HG02970 (cell line): ENCODE results near the gene RNF115.

Experiments
- ATAC-seq: cut with Tn5 transposase; IDR thresholded peaks from one replicate; pipeline ENCODE4 v1.9.1; 2021; ENCODE audit warnings: mild to moderate bottlenecking, moderate library complexity, moderate number of reproducible peaks; ENCODE audit not compliant: unreplicated experiment, low FRiP score

Gene RNF115

GRCh38 chr1:145707183-145707867, 116.6 kb downstream of the RNF115 start, which contains the start of gene PDZK1:
TSS of gene PDZK1 (minus strand) at chr1:145707368. CDS start at chr1:145688021, 19,347 bp downstream.
- ATAC-seq = no peak

DNA sequence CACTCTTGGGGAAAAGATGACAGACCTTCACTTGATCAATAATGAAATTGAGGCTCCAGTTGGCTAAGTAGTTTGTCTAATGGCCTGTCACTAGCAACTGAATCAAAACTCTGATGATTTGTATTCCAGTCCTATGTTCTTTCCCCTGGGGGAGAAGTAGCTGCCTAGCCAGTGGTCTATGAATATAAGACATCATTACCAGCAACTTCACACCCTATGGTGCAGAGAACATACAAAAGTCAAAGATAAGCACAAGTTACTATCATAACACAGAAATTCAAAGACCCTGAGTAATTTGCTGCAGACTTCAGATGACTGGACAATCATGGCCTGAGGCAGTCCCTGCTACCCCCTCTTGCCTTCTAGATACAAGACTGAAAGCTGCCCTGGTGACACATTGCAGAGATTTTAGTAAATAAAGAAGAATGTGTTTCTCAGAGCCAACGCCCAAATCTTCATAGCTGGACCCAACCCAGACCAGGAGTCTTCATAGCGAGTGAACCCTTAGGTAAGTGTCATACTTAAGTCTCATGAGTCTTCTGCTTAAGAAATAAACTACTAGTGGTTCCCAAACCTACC, 117.7 kb downstream of the RNF115 start:
- no peak for ATAC-seq

DNA sequence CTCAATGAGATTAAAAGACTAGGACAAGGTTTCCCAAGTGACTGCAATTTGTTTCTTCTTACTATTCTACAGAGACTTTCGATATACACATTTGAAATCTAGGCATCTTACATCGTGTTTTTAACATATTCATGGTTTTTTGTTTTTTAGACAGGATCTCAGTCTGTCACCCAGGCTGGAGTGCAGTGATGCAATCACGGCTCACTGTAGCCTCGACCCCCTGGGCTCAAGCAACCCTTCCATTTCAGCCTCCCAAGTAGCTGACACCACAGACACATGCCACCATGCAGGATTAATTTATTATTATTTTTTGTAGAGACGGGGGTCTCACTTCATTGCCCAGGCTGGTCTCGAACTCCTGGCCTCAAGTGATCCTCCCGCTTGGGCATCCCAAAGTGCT, 118.3 kb downstream of the RNF115 start:
- ATAC-seq = no peak

GRCh38 chr1:145702826-145703225, 121.1 kb downstream of the RNF115 start:
- ATAC-seq = no peak

DNA sequence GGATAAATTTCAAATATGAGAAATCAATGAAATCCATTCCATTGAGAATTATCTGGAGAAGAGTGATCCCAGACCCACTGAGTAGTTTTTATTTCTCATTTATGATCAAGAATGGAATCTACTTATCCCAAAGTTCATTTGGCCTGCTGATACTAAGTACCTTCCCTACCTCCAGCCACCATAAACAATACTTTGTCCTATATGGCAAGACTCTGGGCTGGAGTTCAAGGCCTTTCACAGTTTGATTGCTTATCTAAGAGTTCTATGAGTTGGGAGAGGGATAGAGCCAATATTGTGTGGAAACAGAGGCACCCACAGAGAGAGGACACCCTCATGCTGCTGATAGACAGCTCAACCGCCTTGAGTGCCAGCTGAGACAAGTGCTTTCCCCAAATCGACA, 121.8 kb downstream of the RNF115 start:
- ATAC-seq = no peak

DNA sequence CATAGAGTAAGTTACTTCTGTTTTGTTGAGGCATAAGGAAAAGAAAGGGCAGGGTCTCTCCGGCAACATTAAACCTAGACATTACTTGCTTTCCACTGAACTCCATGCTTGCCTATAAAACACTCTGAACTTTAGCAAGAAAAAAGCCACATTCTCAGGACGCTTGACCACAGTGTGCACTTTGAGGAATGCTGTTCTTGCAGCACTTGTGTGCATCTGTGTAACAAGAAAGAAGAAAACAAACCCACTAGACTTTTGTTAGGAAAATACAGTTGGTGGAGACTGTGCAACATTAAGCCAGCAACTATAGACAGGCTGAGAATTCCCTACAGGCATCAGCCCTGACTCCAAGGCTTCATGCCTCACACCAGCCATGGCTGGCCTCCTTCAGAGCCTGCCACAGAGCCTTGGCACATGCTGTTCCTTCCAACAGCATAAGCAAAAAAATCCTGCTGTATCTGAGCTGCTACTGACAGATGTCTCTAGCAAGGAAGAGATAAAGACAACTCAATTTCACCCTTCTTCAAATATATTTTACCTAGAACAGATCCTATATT, 122.5 kb downstream of the RNF115 start:
- no peak for ATAC-seq

DNA sequence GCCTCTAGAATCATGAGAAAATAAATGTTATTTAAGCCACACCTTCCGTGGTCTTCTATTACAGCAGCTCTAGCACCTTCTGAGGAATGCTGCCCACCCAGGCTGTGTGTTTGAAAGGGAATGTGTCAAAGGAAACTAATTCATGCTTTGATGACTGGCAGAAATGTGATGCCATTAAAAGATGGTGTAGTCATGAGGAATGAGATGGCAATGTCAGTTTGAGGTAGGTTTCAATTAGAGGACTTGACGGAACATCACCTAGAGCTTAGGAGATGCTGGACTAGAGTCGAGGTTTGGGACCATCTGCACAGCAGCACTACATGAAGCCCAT, 127.3 kb downstream of the RNF115 start:
- no peak for ATAC-seq

- no peak for ATAC-seq
Observed at GRCh38 chr1:145695821-145696629, 127.9 kb downstream of the RNF115 start.

DNA sequence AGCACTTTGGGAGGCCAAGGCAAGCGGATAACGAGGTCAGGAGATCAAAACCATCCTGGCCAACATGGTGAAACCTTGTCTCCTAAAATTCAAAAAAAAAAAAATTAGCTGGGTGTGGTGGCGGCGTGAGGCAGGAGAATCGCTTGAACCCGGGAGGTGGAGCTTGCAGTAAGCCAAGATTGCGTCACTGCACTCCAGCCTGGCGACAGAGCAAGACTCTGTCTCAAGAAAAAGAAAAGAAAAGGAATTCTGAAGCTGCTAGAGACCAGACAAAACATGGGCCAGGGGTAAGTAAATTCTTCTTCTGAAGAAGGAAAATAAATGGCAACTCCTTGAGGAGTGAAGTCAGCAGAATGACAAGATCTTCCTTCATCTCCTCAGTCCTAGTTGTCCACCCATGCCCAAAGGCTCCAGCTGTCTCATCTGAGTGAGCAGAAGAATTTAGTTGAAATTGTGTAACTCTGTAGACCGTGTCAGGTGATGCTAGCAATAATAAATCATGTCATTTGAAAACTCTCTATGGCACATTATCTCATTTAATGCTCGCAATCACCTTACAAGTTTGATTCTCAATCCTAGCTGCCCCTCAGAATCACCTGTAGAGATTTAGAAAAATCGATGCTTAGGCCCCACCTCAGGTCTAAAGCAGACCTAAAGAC, 131.0 kb downstream of the RNF115 start:
- ATAC-seq = no peak

DNA sequence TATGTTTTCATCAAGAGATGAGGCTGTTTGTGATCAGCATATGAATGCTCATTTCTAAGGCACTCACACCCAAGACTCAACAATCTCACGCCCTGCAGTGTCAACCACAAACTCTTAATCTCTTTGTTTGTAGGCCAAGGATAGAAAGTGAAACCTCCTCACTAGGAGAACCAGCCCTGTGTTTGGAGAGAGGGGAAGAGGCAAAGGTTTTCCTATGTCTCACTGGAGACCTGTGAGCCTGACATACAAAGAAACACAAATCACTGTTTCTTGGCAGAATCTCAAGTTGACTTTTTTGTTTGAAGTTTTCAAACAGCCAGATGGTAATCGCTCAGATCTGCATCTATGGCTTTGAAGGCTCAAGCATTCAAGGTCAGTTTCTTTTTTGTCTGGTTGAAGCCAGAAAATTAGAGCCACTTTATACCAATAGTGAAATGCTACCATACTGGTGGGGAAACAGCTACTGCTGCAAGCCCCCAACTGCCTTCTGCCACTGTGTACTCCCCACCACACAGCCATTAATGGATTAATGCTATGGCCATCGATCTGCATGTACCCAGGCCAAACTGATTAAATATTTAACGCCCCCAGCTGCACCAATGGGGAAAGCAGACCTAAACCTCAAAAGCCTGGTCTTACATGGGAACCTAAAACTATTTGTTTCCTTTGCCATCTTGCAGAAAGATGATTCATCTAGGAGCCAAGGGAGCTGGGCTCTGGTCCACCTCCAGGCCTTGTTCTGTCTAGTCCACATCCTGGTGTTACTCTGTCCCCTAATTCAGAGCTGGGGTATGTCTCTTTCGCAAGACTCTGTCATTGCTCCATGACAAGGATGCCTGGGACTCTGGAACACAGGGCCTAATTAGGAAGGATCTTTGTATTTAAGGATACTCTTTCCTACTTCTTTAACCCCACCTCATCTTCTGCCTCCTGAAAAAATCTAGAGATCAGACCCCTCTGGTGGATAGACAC, 133.0 kb downstream of the RNF115 start:
- no peak for ATAC-seq

GRCh38 chr1:145689922-145690321, 134.0 kb downstream of the RNF115 start:
- ATAC-seq = no peak

DNA sequence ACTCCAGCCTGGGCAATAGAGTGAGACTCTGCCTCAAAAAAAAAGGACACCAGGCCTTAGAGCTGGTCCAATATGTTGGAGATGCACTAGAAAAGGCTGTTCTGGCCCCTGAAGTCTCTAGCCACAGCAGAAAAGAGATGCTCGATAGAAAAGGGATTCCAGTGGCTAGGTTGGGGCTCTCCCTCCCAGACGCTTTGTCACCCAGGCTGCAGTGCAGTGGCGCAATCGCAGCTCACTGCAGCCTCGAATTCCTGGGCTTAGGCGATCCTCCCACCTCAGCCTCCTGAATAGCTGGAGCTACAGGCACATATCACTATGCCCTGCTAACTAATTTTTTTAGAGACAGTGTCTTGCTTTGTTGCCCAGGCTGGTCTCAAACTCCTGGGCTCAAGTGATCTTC, 135.0 kb downstream of the RNF115 start:
- ATAC-seq = no peak
